Measurements from ENCODE around the gene EPB41L1.

The EPB41L1 gene

DNA sequence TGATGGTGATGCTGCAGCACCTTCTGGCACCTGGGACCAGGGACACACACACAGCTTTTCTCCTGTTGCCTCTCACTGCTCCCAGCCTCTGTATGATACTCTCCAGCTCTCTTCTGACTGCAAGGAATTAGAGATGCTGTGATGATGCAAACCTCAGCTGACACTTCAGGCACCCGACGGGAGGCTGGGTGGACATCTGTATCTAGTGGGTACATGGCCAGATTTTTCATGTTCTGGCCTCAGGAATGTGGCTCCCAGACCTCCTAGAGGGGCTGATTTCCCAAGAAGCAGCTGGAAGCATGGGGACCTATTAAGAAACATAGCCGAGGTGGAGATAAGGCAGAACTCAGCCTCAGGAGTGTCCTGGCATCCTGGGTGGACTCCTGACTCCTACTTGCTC lies 6.8 kb upstream of the EPB41L1 start:
- no peaks in the 10 kb centered on the region for H3K36me3 ChIP-seq (ENCODE audit: control insufficient read depth, insufficient read depth, low read length)
- H3K4me2 ChIP-seq (ENCODE audit: low read length), result no peak overlapping the region
- no peak overlapping the region for H3K9ac ChIP-seq (ENCODE audit: low read length)
- H4K8ac ChIP-seq (ENCODE audit: low read depth, low read length), result no peak overlapping the region
- H3K27me3 ChIP-seq (ENCODE audit: insufficient read depth, low read length, poor library complexity), result no peaks in the 10 kb centered on the region
- H3K79me2 ChIP-seq (ENCODE audit: control insufficient read depth, insufficient read depth, low read length), result no peaks in the 10 kb centered on the region
- H3K27ac ChIP-seq (ENCODE audit: low read depth, low read length), result no peak overlapping the region
- no peak for DNase-seq
- H2AK5ac ChIP-seq (ENCODE audit: low read length), result no peak overlapping the region
- no peak overlapping the region for H2BK15ac ChIP-seq (replicated peaks; ENCODE audit: low read depth)
- H3K56ac ChIP-seq (ENCODE audit: low read length), result no peak overlapping the region
- H3K4ac ChIP-seq (ENCODE audit: low read depth, low read length), result no peak overlapping the region
- WGBS (ENCODE audit: extremely low coverage, insufficient coverage, low lambda C conversion rate), result no CpG with 5 or more reads among the region's 3 CpGs
- no peak overlapping the region for H3K4me3 ChIP-seq (ENCODE audit: low read length)
- no peak overlapping the region for H3K18ac ChIP-seq (ENCODE audit: low read length)
- no peaks in the 10 kb centered on the region for H3K4me1 ChIP-seq (ENCODE audit: control insufficient read depth, low read depth, low read length)
- no peak overlapping the region for H2BK120ac ChIP-seq (ENCODE audit: low read depth, low read length)
- no peak overlapping the region for H3K23ac ChIP-seq (ENCODE audit: low read length)
- no peak overlapping the region for H2BK5ac ChIP-seq (ENCODE audit: low read length)
- no peaks in the 10 kb centered on the region for H3K79me1 ChIP-seq (ENCODE audit: low read length)
- no peak overlapping the region for H4K5ac ChIP-seq (ENCODE audit: low read length)

- Histone ChIP-seq H2BK15ac (replicated peaks; ENCODE audit: low read depth) (no peak overlapping the region), H3K56ac (ENCODE audit: low read length) (no peak overlapping the region), H3K23ac (ENCODE audit: low read length) (no peak overlapping the region), H3K4ac (ENCODE audit: low read depth, low read length) (no peak overlapping the region), H4K5ac (ENCODE audit: low read length) (no peak overlapping the region), H3K79me1 (ENCODE audit: low read length) (no peaks in the 10 kb centered on the region), H2AK5ac (ENCODE audit: low read length) (no peak overlapping the region), H3K4me2 (ENCODE audit: low read length) (no peak overlapping the region), H3K4me1 (ENCODE audit: control insufficient read depth, low read depth, low read length) (no peaks in the 10 kb centered on the region), H3K18ac (ENCODE audit: low read length) (no peak overlapping the region), H3K27ac (ENCODE audit: low read depth, low read length) (no peak overlapping the region), H2BK120ac (ENCODE audit: low read depth, low read length) (no peak overlapping the region), H3K79me2 (ENCODE audit: control insufficient read depth, insufficient read depth, low read length) (no peaks in the 10 kb centered on the region), H3K9ac (ENCODE audit: low read length) (no peak overlapping the region), H2BK5ac (ENCODE audit: low read length) (no peak overlapping the region), H3K36me3 (ENCODE audit: control insufficient read depth, insufficient read depth, low read length) (no peaks in the 10 kb centered on the region), H3K4me3 (ENCODE audit: low read length) (no peak overlapping the region), H3K27me3 (ENCODE audit: insufficient read depth, low read length, poor library complexity) (no peaks in the 10 kb centered on the region), H4K8ac (ENCODE audit: low read depth, low read length) (no peak overlapping the region)
- DNase-seq, result no peak
- no CpG with 5 or more reads among the region's 2 CpGs for WGBS (ENCODE audit: extremely low coverage, insufficient coverage, low lambda C conversion rate)
Measured at GRCh38 chr20:36148439-36148838, 6.1 kb upstream of the EPB41L1 start.

DNA sequence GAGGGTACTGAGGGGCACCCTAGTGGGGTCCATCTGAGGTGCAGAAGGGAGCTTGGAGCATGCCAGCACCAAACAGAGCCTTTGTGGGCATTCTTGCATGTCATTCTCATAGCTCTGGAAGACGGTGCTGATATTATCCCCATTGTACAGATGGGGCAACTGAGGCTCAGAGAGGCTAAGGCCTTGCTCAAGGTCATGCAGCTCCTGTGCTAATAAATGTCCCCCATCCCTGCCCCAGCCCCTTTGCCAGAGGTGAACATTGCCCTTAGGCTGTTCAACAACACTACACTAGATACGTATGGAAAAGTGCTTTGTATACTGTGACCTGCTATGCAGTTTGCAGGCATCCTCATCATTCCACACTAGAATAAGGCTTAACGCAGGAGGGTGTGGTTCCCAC lies 5.5 kb upstream of the EPB41L1 start:
- H3K4me1 ChIP-seq (ENCODE audit: control insufficient read depth, low read depth, low read length), result no peaks in the 10 kb centered on the region
- no peak overlapping the region for H2BK120ac ChIP-seq (ENCODE audit: low read depth, low read length)
- H3K4me3 ChIP-seq (ENCODE audit: low read length), result no peak overlapping the region
- WGBS (ENCODE audit: extremely low coverage, insufficient coverage, low lambda C conversion rate), result no CpG with 5 or more reads among the region's 3 CpGs
- no peak overlapping the region for H3K9ac ChIP-seq (ENCODE audit: low read length)
- H4K5ac ChIP-seq (ENCODE audit: low read length), result no peak overlapping the region
- no peak overlapping the region for H3K56ac ChIP-seq (ENCODE audit: low read length)
- no peaks in the 10 kb centered on the region for H3K27me3 ChIP-seq (ENCODE audit: insufficient read depth, low read length, poor library complexity)
- H3K36me3 ChIP-seq (ENCODE audit: control insufficient read depth, insufficient read depth, low read length), result no peaks in the 10 kb centered on the region
- no peak overlapping the region for H3K4ac ChIP-seq (ENCODE audit: low read depth, low read length)
- H3K18ac ChIP-seq (ENCODE audit: low read length), result no peak overlapping the region
- H3K27ac ChIP-seq (ENCODE audit: low read depth, low read length), result no peak overlapping the region
- H4K8ac ChIP-seq (ENCODE audit: low read depth, low read length), result no peak overlapping the region
- no peaks in the 10 kb centered on the region for H3K79me2 ChIP-seq (ENCODE audit: control insufficient read depth, insufficient read depth, low read length)
- H3K23ac ChIP-seq (ENCODE audit: low read length), result no peak overlapping the region
- H2BK15ac ChIP-seq (replicated peaks; ENCODE audit: low read depth), result no peak overlapping the region
- H2AK5ac ChIP-seq (ENCODE audit: low read length), result no peak overlapping the region
- no peaks in the 10 kb centered on the region for H3K79me1 ChIP-seq (ENCODE audit: low read length)
- DNase-seq, result no peak
- no peak overlapping the region for H2BK5ac ChIP-seq (ENCODE audit: low read length)
- no peak overlapping the region for H3K4me2 ChIP-seq (ENCODE audit: low read length)

DNA sequence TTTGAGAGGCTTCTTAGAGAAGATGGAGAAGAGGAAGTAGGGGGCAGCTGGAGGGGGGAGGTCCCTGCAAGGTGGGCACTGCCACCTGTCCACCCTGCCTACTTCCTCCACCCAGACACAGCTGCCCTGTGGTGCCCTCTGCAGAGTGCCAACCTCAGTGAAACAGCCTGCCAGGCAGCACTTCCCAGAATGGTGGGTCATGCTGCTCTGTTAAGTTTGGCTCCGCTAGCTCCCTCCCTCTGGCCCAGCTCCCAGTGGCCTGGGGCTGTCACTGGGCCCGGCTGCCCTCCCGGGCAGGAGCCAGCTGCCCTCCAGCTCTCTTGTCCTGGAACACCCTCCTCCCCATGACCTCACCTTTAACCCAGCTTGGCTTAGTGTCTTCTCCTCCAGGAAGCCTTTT lies 5.1 kb upstream of the EPB41L1 start:
- no peak overlapping the region for H3K4ac ChIP-seq (ENCODE audit: low read depth, low read length)
- no peaks in the 10 kb centered on the region for H3K36me3 ChIP-seq (ENCODE audit: control insufficient read depth, insufficient read depth, low read length)
- H3K27ac ChIP-seq (ENCODE audit: low read depth, low read length), result no peak overlapping the region
- H4K8ac ChIP-seq (ENCODE audit: low read depth, low read length), result no peak overlapping the region
- H3K56ac ChIP-seq (ENCODE audit: low read length), result no peak overlapping the region
- H4K5ac ChIP-seq (ENCODE audit: low read length), result no peak overlapping the region
- no peak overlapping the region for H3K18ac ChIP-seq (ENCODE audit: low read length)
- H2BK5ac ChIP-seq (ENCODE audit: low read length), result no peak overlapping the region
- DNase-seq, result no peak
- H3K79me1 ChIP-seq (ENCODE audit: low read length), result no peaks in the 10 kb centered on the region
- H2BK15ac ChIP-seq (replicated peaks; ENCODE audit: low read depth), result no peak overlapping the region
- no CpG with 5 or more reads among the region's 3 CpGs for WGBS (ENCODE audit: extremely low coverage, insufficient coverage, low lambda C conversion rate)
- H3K9ac ChIP-seq (ENCODE audit: low read length), result no peak overlapping the region
- no peaks in the 10 kb centered on the region for H3K4me1 ChIP-seq (ENCODE audit: control insufficient read depth, low read depth, low read length)
- H3K79me2 ChIP-seq (ENCODE audit: control insufficient read depth, insufficient read depth, low read length), result no peaks in the 10 kb centered on the region
- H3K4me2 ChIP-seq (ENCODE audit: low read length), result no peak overlapping the region
- H3K27me3 ChIP-seq (ENCODE audit: insufficient read depth, low read length, poor library complexity), result no peaks in the 10 kb centered on the region
- H2BK120ac ChIP-seq (ENCODE audit: low read depth, low read length), result no peak overlapping the region
- H3K4me3 ChIP-seq (ENCODE audit: low read length), result no peak overlapping the region
- H2AK5ac ChIP-seq (ENCODE audit: low read length), result no peak overlapping the region
- H3K23ac ChIP-seq (ENCODE audit: low read length), result no peak overlapping the region

DNA sequence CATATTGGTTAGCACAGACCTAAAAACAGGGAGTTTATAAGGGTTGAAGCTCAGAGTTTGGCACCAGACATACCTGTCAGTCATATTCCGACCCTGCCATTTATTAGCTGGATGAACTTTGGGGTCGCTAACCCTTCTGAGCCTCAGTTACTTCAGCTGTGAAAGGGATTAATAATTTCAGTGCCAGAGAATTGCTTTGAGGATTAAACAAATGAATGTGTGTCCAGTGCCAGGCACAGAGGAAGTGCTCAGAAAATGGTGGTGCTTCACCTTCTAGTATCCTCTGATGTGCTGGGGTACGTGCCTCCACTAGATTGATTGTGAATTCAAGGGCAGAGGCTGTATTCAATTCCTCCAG lies 4.1 kb upstream of the EPB41L1 start:
- Histone ChIP-seq H3K27me3 (ENCODE audit: insufficient read depth, low read length, poor library complexity) (no peaks in the 10 kb centered on the region), H3K79me1 (ENCODE audit: low read length) (no peaks in the 10 kb centered on the region), H2BK120ac (ENCODE audit: low read depth, low read length) (no peak overlapping the region), H2AK5ac (ENCODE audit: low read length) (no peak overlapping the region), H3K4me1 (ENCODE audit: control insufficient read depth, low read depth, low read length) (no peaks in the 10 kb centered on the region), H3K27ac (ENCODE audit: low read depth, low read length) (no peak overlapping the region), H2BK15ac (replicated peaks; ENCODE audit: low read depth) (no peak overlapping the region), H3K56ac (ENCODE audit: low read length) (no peak overlapping the region), H3K9ac (ENCODE audit: low read length) (no peak overlapping the region), H3K23ac (ENCODE audit: low read length) (no peak overlapping the region), H3K79me2 (ENCODE audit: control insufficient read depth, insufficient read depth, low read length) (no peaks in the 10 kb centered on the region), H3K18ac (ENCODE audit: low read length) (no peak overlapping the region), H4K8ac (ENCODE audit: low read depth, low read length) (no peak overlapping the region), H3K4me3 (ENCODE audit: low read length) (no peak overlapping the region), H3K4me2 (ENCODE audit: low read length) (no peak overlapping the region), H3K4ac (ENCODE audit: low read depth, low read length) (no peak overlapping the region), H2BK5ac (ENCODE audit: low read length) (no peak overlapping the region), H3K36me3 (ENCODE audit: control insufficient read depth, insufficient read depth, low read length) (no peaks in the 10 kb centered on the region), H4K5ac (ENCODE audit: low read length) (no peak overlapping the region)
- DNase-seq, result no peak
- no CpG with 5 or more reads among the region's 3 CpGs for WGBS (ENCODE audit: extremely low coverage, insufficient coverage, low lambda C conversion rate)

DNA sequence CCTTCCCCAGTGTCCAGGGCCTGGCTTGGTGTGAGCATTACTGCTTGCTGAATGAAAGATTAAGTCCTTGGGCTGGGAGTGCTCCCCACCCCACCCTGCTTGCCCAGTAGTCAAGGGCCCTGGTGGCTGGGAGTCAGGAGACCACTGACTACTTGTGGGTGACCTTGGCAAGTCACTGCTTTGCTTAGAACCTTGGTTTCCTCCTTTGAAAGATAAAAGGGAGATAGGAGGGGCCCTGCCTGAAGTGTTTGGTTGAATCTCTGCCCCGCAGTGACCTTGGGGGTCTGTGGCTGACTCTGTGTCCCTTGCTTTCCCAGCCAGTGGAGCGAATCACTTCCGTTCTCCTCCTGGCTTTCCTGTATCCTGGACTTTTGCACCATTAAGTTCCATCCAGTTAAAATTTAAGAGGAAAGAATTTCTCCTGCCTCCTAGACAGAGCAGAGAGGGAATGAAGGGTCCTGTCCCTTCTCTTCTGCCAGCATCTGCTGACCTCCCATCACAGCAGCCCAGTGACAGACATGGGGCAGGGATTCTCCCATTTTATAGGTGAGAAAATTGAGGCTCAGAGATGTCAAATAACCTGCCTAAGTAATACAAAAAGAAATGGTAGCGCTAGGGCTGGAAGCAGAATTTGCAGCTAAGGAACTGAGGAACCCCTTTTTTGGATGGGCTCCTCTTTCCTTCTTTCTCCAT lies 3.5 kb upstream of the EPB41L1 start:
- Histone ChIP-seq H3K4me1 (ENCODE audit: control insufficient read depth, low read depth, low read length) (no peaks in the 10 kb centered on the region), H3K4me3 (ENCODE audit: low read length) (no peak overlapping the region), H3K56ac (ENCODE audit: low read length) (no peak overlapping the region), H3K79me1 (ENCODE audit: low read length) (no peaks in the 10 kb centered on the region), H3K9ac (ENCODE audit: low read length) (no peak overlapping the region), H4K5ac (ENCODE audit: low read length) (no peak overlapping the region), H2AK5ac (ENCODE audit: low read length) (no peak overlapping the region), H4K8ac (ENCODE audit: low read depth, low read length) (no peak overlapping the region), H3K27me3 (ENCODE audit: insufficient read depth, low read length, poor library complexity) (no peaks in the 10 kb centered on the region), H3K79me2 (ENCODE audit: control insufficient read depth, insufficient read depth, low read length) (no peaks in the 10 kb centered on the region), H3K36me3 (ENCODE audit: control insufficient read depth, insufficient read depth, low read length) (no peaks in the 10 kb centered on the region), H2BK120ac (ENCODE audit: low read depth, low read length) (no peak overlapping the region), H3K18ac (ENCODE audit: low read length) (no peak overlapping the region), H3K27ac (ENCODE audit: low read depth, low read length) (no peak overlapping the region), H3K23ac (ENCODE audit: low read length) (no peak overlapping the region), H2BK5ac (ENCODE audit: low read length) (no peak overlapping the region), H2BK15ac (replicated peaks; ENCODE audit: low read depth) (no peak overlapping the region), H3K4ac (ENCODE audit: low read depth, low read length) (no peak overlapping the region), H3K4me2 (ENCODE audit: low read length) (no peak overlapping the region)
- no peak for DNase-seq
- no CpG with 5 or more reads among the region's 4 CpGs for WGBS (ENCODE audit: extremely low coverage, insufficient coverage, low lambda C conversion rate)

Data from mesendoderm (in vitro differentiated cells).